GM19438 (cell line): ENCODE data around the gene SNX33.
"Not testable (repeated sequence)": the region's sequence is repeated elsewhere in the genome, so short reads cannot be mapped to it uniquely, and the experiment has no call there.

Experiments
- ATAC-seq: cut with Tn5 transposase; IDR thresholded peaks from one replicate; pipeline ENCODE4 v1.9.1; 2021; ENCODE audit warnings: low read depth; ENCODE audit not compliant: unreplicated experiment

The SNX33 gene

DNA sequence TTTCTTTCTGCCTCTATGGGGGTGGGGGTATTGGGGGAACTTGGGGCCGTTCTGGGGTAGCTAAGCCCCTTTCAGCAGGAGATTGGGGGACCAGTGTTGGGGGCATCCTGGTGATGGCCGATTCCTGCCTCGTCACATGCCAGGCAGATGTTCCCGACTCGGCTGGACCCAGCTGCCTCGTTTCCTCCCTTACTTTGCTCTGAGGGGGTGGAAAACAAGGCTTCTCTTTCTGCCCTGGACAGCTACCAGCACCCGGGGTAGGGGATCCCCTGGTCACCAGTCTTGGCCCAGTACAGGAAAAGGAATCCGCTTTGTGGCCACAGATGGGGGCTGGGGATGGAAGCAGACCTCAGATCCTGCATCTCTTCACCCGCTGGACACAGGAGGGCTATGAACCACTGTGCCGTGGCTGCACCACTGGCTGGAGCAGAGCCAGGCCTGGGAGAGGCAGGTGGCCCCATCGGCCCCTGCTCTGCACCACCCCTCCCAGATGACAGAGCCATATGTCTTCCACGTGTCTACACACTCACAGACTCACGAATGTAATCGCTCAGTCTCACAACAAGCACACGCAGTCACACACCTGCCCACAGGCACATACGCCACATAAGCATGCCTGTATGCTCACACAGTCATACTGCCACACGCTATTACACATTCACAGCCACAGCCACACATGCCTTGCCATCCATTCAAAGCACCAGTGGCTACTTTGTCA, 12.4 kb downstream of the SNX33 start:
- ATAC-seq = no peak

DNA sequence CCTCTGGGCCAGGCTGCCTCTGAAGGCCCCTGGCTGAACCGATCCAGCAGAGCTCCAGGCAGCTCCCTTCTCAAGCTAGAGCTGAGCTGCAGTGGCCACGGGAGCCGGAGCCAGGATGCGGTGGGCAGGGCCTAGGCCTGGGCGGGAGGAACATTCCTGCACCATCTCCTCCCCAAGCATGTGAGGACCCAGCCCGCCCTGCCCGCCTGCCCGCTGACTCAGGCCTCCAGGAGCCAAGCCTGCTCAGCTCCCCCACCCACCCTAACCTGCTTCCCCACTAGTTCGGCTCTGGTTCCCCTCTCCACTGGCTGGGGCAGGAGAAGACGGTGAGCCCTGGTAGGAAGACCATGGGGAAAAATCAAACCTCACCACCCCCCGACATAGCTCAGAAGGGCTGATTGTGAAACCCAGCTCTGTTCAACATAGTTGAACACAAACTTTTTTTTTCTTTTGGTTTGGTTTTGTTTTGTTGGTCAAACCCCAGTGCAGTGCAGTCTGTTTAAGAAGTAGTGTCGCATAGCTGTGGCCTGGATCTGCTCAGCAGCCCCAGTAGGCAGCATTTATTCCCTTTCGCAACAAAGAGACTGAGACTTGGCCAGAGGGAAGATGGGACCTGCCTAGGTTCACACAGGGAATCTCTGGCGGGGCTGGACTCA, 13.5 kb downstream of the SNX33 start:
- no peak for ATAC-seq

DNA sequence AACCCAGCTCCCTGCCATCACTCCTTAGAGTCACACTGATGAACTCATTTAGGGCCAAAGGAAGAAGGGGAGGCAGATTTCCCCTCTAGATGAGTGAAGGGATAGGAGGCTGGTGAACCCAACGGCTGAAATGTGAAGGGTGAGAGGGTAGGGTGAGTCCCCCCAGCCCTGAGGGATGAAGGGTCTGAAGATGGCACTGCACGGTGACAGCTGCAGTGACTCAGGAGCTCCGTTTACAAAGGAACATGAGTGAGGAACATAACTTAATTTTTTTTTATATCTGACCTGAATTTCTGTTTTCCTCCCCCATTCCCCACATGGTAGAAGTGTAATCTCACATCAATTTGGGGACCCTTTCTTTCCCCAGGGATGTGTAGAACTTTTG, 14.0 kb downstream of the SNX33 start:
- ATAC-seq = no peak

DNA sequence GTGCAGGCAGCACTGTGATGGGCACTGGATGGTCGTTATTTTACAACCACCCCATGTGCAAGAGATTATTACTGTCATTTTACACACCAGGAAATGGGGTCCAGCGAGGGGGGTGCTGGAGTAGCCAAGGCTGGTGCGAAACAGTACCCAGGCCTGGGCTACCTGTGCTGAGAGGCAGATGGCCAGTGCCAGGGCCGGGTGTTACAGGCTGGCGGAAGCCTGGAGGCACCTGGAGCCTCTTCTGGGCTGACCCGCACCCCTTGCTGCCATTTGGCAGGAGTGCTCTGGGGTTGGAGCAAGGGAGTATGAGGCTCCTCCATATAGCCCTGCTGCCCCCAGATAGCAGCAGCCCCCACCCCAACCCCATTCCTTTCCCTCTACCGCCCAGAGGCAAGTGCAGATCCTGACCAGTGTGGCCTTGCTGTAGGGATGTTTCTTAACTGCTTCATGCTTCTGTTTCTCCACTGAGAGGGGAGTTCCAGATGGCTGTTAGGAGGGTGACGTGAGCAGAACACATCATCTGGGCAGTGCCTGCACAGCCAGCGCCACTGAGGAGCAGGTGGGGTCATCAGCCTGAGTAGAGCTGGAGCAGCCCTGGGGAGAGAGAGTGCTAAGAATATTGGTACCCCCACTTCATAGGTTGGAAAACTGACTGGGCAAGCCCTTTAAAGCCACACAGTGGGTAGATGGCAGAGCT, 15.3 kb downstream of the SNX33 start:
- ATAC-seq = no peak

DNA sequence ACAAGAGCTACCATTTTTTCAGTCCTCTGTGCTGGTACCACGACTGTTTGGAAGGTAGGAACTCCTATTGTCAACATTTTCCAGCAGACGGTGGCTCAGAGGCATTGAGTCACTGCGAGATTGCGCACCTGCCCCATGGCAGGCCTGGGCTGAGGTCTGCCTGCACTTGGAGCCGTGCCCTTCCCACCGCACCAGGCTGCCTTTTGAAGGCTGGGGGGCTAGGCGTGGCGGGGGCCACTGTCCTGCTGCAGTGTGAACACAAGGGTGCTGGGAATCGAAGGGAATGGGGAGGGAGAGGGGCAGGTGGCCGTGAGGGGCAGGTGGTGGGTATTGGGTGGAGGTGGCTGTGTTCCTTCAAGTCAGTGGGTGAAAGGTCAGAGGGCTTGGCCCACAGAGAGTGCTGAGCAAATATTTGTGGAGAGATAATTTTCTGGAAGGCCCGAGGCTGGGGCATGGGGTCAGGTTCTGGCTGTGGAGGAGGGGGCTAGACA, 16.3 kb downstream of the SNX33 start:
- ATAC-seq = no peak

DNA sequence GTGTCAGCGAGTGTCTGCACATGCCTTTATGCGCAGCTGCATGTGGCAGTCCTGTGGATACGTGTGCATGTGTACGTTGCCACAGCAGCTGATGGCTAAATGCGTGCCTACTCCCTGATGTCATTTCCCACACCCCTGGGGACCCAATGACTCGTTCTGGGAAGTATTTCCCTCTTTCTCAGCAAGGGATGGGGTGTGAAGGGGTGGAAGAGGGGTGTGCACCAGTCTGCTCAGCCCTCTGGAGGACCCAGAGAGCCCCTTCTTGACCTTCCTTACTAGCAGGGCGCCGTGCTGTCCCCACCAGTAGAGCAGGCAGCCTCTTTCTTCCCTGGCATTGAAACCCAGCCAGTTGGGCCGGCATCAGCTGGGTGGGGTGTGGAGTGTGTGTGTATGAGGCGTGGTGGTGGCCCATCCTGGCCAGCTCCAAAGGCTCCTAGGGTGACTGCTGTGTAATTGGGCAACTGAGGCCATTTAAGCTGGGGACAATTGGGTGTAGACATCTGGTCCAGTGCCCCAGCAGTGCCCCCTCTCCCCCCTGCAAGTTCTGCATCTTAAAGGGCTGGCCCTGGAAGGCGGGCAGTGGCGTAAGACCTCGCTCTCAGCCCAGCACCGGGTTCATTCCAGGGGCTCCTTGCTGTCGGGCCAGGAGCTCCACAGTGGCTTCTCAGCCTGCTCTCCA, 19.2 kb downstream of the SNX33 start:
- ATAC-seq = no peak

DNA sequence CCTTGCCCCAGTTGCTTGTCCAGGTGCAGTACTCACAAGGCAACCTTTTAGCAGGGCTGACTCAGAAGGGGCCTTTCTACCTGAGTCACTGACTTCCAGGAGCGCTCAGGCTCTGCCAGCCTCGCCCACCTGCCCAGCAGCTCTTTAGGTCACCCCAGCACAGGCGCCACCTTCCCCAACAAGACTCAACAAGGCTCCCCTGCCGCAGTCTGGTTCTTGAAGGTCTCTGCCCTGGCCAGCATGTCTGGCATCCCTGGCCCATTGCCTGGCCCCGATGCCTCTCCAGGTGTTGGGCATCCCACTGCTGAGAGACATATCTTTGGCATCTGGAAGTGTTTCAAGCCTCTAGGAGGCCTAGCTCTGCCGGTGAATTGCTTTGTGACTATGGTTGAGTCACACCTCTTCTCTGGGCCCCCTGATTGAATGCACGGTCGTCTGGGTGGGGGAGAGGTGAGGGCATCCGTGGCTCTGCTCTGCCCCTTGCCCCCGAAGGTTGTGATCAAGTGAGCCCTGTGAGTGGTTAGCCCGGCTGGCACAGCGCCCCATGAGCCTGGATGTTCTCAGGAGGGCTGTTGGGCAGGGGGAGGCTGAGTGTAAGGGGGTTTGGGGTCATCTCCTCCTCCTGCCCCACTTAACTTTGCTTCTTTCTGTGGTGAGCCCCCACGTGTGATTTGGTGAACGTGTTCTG, 21.6 kb downstream of the SNX33 start:
- no peak for ATAC-seq

DNA sequence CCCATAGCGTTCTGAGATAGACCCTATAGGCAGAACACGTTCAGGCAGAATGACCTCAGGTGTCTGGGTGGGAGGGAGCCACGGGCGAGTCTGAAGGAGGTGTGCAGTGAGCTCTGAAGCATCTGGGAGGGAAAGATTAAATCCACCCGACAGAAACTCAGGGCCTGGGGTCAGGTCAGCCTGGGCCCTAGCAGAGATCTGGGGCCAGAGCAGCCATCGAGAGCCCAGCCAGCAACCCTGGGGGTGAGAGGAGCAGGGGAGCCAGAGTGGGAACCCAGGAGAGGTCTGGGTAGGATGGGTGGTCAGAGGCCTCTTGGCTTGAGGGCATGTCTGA, 22.1 kb downstream of the SNX33 start:
- no peak for ATAC-seq

DNA sequence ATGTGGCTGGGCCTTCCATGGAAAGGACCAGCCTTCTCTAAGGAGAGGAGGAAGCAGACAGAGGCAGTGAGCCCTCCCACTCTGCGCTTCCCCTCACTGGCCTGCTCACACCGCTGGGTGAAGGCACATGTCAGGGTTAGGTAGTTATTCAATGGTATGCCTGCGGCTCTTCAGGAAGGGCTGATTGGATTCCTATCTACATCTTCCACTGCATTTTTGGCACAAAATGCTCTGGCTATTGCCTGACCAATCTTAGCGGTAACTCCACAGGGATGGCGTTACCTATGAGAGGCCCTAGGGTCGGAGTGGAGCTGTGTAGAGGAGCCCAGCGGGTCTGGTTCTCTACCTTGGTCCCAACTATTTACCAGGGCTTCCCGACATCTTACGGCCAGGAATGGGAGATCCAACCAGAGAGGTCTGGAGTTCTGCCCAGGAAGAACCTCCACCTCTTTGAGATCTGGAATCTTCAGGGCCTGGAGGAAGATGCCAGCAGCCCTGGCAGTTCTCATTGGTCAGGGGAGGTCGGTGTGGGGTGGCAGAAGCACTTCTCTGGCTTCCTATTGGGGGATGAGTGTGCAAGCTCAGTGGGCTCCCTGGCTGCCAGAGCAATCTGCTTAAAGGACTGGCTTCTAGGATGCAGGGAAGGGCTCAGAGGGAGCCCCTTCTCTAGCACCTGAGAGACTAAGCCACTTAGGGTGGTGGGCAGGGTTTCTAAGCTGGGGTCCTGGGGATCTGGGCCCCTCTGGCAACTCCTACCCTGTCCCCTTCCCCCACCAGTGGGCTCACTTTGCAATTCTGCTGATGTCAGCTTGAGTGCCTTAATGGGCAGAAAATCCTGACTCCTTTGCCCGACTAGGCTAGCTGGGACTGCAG, 24.3 kb downstream of the SNX33 start:
- no peak for ATAC-seq

DNA sequence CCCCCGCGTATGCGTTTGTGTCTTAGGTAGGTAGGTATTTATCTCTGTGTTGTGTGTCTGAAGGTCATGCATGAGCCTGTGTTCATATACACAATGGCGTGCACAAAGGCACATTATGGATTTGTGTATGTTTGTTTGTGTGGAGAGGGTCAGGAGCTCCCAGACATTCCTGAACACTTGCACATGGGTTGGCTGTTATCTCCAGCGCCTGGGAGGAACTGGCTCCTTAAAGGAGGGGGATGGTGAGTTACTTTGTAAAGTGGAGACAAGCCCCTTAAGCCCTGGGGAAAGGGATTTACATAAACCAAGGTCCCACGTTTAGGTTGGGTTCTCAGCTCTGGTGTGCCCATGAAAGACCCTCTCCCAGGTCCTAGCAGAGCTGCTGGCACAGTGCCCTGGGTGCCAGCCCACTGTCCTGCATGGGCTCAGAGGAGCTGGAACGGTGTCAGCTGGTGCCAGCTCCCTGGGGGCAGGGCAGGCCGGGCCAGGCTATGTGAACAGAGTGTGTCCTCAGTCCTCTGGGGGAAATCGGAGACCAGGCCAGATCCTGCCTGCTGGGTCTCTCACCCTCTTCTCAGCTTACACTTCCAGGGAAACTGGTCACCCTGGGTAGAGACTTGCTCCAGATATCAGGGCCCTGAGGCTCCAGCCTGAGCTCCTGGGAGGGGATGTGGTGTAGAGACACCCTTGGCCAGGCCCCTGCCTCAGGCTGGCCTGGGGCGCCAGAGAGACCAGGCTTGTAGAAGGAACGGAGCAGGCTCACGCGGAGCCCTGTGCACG, 25.1 kb downstream of the SNX33 start:
- no peak for ATAC-seq

DNA sequence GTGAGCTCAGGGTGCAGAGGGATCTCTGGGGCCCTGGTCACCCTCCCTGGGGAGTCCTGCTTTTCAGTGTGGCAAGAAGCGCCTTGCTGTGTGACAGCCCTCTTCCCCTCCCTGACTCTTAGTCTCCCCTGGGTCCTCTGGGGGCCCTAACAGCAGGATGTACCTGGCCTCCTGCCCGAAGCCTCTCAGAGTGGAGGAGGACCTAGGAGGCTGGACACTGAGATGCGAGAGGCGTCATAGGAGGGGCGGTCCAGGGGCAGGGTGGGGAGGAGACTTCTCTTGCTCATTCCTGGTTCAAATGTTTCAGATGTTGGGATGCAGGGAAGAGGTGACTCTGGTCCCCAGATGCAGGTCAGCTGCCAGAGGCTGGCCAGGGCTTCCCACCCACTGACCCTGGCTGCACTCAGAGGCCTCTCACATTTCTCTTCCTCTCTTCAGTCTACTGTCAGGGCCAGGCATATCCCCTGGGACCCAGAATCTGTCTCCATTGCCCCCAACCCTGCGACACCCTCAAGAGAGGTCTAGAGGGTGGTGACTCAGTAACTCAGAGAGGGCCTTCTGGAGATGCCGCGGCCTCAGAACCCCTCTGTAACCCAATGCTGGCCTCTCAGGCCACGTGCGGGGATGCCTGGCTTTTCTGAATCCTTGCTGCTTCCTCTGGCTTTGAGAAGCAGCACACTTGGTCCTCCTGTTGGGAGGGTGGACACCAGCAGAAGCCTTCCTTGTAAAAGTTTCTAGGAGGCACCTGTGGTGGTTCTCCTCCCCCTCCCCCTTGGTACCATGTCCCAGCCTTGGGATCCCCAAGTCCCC, 25.9 kb downstream of the SNX33 start:
- ATAC-seq = no peak

DNA sequence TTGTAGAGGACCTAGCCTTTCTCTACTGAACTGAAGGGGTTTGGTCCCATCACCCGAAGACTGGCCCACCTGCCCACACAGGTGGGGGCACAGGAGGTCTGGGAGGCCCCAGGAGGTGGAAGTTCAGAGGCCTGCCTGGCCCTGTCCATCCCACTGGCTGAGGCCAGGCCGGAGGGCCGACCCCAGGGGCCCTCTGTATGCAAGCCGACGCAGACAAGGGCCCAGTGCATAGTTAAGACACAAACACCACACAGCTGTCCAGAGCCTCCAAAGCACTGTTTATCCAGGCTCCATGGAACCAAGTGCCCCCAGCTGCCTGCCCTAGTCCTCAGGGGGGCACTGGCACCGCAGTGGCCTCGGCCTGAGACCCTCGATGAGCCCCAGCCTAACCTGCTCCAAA, 26.7 kb downstream of the SNX33 start:
- no peak for ATAC-seq

DNA sequence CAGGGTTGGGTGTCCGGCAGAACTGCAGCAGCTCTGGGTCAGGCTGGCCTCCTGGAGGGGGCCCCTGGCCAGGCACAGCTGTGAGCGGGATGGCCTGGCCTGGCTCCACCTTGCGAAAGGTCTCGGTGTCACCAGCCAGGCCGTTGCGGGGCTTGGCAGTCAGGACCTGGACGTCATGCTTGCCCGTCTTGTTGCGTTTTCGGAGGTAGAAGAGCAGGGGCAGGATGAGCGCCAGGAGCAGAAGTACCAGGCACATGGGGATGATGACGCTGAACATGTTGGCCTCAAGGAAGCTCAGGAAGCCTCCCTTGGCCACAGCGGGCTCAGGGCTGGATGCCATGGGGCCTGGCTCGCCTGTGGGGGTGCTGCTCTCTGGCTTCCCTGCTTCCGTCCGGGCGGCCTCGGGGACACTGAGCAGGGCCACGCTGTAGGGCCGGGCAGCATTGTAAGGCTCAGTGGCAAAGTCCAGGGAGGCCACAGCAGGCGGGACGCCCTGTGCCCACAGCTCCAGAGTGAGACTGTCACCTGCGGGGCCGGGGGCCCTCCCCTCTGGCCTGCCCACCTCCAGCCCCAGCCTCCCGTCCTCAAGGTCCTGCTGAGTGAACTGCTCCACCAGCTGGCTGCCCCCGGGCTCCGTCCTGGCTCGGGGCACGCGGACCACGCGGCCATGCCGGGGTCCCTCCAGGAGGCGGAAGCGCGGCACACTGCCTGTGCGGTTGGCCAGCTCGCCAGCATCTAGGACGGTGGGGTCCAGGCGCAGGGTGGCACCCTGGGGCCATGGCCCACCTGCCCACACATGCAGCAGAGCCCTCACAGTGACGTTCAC, 28.1 kb downstream of the SNX33 start:
- ATAC-seq = no peak

DNA sequence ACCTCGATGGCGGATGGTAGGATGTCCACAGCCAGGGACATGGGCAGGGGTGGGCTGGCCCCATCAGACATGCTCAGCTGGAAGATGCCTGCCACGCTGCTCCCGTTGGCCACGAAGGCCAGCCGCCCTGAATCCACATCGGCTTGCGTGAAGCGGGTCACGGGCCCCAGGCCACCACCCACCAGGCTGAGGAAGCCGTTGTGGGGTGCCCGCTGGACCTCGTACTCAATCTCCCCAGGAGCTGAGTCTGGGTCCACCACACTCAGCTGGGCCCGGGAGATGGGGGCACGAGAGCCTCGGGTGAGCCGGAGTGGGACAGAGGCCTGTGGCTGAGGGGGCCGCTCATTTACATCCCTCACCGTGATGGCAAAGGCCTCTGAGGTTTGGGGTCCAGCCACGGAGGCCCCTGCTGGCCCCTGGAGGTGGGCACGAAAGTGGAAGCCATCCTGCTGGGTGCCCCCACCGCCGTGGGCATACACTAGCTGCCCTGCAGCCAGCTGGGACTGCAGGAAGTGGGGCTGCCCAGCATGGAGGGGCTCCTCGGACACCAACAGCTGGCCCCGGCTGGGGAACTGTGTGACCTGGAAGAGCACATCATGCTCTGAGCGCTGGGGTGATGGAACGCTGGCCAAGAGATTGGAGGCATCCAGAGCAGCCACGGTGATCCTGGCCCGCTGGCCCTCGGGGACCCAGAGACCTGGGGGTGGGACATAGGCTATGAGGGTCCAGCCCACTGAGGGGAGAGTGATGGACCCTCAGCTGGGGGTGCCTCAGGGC, 29.2 kb downstream of the SNX33 start:
- no peak for ATAC-seq

DNA sequence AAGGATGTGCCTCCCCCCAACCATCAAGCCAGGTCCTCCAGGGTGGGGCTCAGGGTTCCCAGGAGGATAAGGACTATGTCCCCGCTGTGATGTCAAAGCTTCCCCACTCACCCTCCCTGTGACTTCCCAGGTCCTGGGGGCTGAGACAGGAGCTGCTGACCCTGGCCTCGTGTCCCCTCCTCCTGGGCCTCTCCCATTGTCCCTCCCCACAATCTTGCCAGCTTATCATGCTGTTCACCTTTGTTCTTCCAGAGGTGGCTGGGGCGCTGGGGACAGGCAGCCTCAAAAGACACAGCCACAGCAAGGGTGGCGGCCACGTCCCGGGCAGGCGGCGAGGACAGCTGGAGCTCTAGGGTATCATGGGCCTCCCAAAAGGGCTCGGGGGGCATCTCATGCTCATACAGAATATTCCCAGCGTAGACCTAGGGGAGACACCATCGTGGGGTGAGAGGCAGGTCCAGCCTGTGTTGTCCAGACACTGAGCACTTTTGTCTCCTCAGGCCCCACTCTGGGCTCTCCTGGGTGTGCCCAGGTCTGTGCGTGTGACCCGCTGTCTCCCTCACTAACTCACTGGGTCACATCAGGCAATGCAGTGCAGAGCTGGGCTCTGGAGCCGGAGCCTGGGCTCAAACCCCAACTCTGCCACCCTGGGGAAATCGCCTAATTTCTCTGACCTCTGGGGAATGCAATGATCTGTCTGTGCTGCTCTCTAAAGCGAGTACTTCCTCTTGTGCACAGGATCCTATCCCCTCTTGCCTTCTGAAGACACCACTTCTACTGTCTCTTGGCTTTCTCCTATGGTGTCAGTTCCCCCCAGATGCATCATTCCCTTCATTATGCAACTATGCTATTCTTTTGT, 30.0 kb downstream of the SNX33 start:
- no peak for ATAC-seq

DNA sequence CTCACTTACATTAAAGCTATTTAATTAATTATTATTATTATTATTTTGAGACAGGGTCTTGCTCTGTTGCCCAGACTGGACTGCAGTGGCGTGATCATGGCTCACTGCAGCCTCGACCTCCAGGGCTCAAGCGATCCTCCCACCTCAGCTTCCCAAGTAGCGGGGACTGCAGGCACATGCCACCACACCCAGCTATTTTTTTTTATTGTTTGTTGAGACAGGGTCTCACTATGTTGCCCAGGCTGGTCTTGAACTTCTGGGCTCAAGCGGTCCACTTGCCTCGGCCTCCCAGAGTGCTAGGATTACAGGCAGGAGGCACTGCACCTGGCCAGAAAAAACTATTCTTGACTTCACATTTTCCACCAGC, 30.6 kb downstream of the SNX33 start:
- ATAC-seq = not testable (repeated sequence)
